ENCODE data around the gene CADM1.

- no peak for TF ChIP-seq CTCF (conservative IDR thresholded peaks at IDR 0.05 in 1 of 2, IDR thresholded peaks at IDR 0.05 in 1 of 2; ENCODE audit: low read depth in 1 of 2, low read length in 2 of 2)
- no peak for TF ChIP-seq EZH2 (IDR thresholded peaks at IDR 0.05; ENCODE audit: low read length, missing control alignments)
These were observed 48.7 kb upstream of the CADM1 start for GRCh38 chr11:115552773-115553438.
